Measurements from ENCODE around the gene RNASE13. TPM values are rescaled to one million over a fixed set of nuclear protein-coding genes. Genes with fewer than 3 reads are reported as not detected.
A peak's percentile ranks its signal among the peaks of the same experiment; 100 is the strongest.
"Not testable (repeated sequence)": the region's sequence is repeated elsewhere in the genome, so short reads cannot be mapped to it uniquely, and the experiment has no call there.

RNASE13 gene
- polyA plus RNA-seq, 1 experiment = not detected

DNA sequence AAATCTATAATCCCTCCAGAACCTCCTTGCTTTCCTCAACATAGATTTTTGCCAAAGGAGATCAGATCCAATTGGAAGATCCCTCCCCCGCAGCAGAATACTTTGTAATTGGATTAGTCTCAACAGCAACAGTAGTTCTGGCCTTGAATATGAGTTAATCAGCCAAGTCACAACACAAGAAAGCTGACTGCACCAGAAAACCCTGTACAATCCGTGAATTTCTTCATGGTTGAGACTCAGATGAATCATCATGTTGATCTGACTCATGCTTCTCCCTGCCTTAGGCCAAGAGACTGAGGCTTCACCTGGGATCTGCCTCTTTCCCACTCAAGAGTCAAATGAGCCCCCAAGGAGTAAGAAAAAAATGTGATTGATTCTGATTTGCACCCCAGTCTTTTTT lies 47.8 kb downstream of the RNASE13 start:
- Histone ChIP-seq H3K27ac (ENCODE audit: low read depth, low read length) (peak overlapping the region; percentile 73), H3K9me3 (ENCODE audit: control insufficient read depth, insufficient read depth, low read length) (no peaks in the 10 kb centered on the region), H3K4me3 (ENCODE audit: low read depth, low read length) (no peak overlapping the region), H3K27me3 (ENCODE audit: control insufficient read depth, insufficient read depth, low read length) (peaks cover 9% of the 10 kb centered on the region)
- CTCF ChIA-PET = interaction anchor here (0.9 to 2.6 kb wide), 3 partner anchors 15 to 28 kb away, joined by 3 to 23 read pairs (median 9); no protein-coding TSS in a partner anchor
- peak; percentile 75 for DNase-seq (ENCODE audit: low read depth, low spot score)
- POLR2A ChIA-PET = interaction anchor here (0.9 kb wide), 1 partner anchor 101 kb away, joined by 3 read pairs; no protein-coding TSS in a partner anchor
- TF ChIP-seq, protein P1, sequence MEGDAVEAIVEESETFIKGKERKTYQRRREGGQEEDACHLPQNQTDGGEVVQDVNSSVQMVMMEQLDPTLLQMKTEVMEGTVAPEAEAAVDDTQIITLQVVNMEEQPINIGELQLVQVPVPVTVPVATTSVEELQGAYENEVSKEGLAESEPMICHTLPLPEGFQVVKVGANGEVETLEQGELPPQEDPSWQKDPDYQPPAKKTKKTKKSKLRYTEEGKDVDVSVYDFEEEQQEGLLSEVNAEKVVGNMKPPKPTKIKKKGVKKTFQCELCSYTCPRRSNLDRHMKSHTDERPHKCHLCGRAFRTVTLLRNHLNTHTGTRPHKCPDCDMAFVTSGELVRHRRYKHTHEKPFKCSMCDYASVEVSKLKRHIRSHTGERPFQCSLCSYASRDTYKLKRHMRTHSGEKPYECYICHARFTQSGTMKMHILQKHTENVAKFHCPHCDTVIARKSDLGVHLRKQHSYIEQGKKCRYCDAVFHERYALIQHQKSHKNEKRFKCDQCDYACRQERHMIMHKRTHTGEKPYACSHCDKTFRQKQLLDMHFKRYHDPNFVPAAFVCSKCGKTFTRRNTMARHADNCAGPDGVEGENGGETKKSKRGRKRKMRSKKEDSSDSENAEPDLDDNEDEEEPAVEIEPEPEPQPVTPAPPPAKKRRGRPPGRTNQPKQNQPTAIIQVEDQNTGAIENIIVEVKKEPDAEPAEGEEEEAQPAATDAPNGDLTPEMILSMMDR (IDR thresholded peaks at IDR 0.05; ENCODE audit: low read depth, low read length) = no peak

DNA sequence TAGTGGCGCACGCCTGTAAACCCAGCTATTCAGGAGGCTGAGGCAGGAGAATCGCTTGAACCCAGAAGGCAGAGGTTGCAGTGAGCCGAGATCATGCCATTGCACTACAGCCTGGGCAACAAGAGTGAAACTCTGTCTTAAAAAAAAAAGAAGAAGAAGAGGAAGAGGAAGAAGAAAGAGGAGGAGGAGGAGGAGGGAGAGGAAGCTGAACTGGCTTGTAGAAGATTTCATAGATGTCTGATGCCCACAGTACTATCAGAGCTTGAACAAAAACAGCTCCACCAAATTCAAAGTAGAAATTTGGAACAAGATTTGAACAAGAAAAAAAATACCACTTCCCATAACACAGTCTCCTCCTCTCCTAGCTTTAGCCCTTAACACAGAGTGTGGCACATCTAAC lies 49.0 kb downstream of the RNASE13 start:
- H3K27me3 ChIP-seq (ENCODE audit: control insufficient read depth, insufficient read depth, low read length); H3K27ac ChIP-seq (ENCODE audit: low read depth, low read length); H3K4me3 ChIP-seq (ENCODE audit: low read depth, low read length); DNase-seq (ENCODE audit: low read depth, low spot score); H3K9me3 ChIP-seq (ENCODE audit: control insufficient read depth, insufficient read depth, low read length); POLR2A ChIA-PET: not testable (repeated sequence)
- CTCF ChIA-PET = interaction anchor here (0.8 to 2.6 kb wide), 3 partner anchors 12 to 29 kb away, joined by 3 to 23 read pairs (median 9); no protein-coding TSS in a partner anchor

Other genes starting within 250 kb of the RNASE13 start
- not detected in 2 replicates for gene RNASE1, start 232.0 kb downstream of the RNASE13 start, polyA plus RNA-seq (2011; rRNA removed)
- not detected in 2 replicates for gene RNASE3, start 143.4 kb downstream of the RNASE13 start, polyA plus RNA-seq (2011; rRNA removed)
- gene RNASE2, start 79.3 kb downstream of the RNASE13 start, polyA plus RNA-seq (2011; rRNA removed) = not detected in 2 replicates
- 55.3 and 62.7 TPM in 2 replicates for gene METTL17, start 44.8 kb downstream of the RNASE13 start, polyA plus RNA-seq (2011; rRNA removed)
- 0.06 TPM in 1 of 2 replicates, not detected in the other for gene SLC39A2, start 35.5 kb downstream of the RNASE13 start, polyA plus RNA-seq (2011; rRNA removed)
- 0.66 and 1.0 TPM in 2 replicates for gene NDRG2, start 9.7 kb downstream of the RNASE13 start, polyA plus RNA-seq (2011; rRNA removed)
- not detected in 2 replicates for gene TPPP2, start 4.6 kb downstream of the RNASE13 start, polyA plus RNA-seq (2011; rRNA removed)
- gene RNASE7, start 7.6 kb upstream of the RNASE13 start, polyA plus RNA-seq (2011; rRNA removed) = not detected in 2 replicates
- gene RNASE8, start 23.0 kb upstream of the RNASE13 start, polyA plus RNA-seq (2011; rRNA removed) = not detected in 2 replicates
- gene ARHGEF40, start 35.5 kb upstream of the RNASE13 start, polyA plus RNA-seq (2011; rRNA removed) = 40.7 and 52.2 TPM in 2 replicates
- 3.9 and 4.8 TPM in 2 replicates for gene ZNF219, start 63.8 kb upstream of the RNASE13 start, polyA plus RNA-seq (2011; rRNA removed)
- 0.21 TPM in 2 replicates for gene TMEM253, start 66.3 kb upstream of the RNASE13 start, polyA plus RNA-seq (2011; rRNA removed)
- not detected in 2 replicates for gene OR5AU1, start 121.3 kb upstream of the RNASE13 start, polyA plus RNA-seq (2011; rRNA removed)
- 813 and 828 TPM in 2 replicates for gene HNRNPC, start 234.6 kb upstream of the RNASE13 start, polyA plus RNA-seq (2011; rRNA removed)
- not detected in 2 replicates for gene RPGRIP1, start 245.3 kb upstream of the RNASE13 start, polyA plus RNA-seq (2011; rRNA removed)

Data from AG04450 (cell line).